GM12892 (cell line): ENCODE data around the gene CRYGN.

Experiments
- POLR2A ChIP-seq: IDR thresholded peaks from 2 replicates; pipeline ENCODE4 v1.6.1; 2011; ENCODE audit warnings: low read depth, low read length, control low read depth
- TAF1 ChIP-seq: IDR thresholded peaks from 2 replicates; pipeline ENCODE4 v1.6.1; 2011; ENCODE audit warnings: low read depth, mild to moderate bottlenecking, control low read depth, low read length, borderline replicate concordance

DNA sequence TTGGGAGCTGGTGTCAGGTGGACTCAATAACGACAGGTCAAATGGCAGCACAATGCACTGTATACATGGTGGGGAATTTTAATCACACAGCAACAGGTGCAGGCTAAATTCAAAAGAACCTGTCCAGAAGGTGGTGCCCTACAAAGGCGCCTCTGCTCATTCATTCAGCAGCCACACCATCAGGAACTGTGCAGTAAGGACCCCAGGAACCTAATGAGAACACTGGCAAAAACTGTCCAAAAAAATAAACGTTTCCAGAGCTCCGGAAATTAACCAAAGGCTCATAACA is 21.9 kb upstream of the CRYGN start:
- no peak for TF ChIP-seq POLR2A
- no peak for TF ChIP-seq TAF1
